ENCODE results near the gene MAPRE2. TPM values are rescaled to one million over a fixed set of nuclear protein-coding genes. Genes with fewer than 3 reads are reported as not detected.

MAPRE2 gene
- polyA plus RNA-seq, 1 donor from 2014 or later: 58.9 TPM

DNA sequence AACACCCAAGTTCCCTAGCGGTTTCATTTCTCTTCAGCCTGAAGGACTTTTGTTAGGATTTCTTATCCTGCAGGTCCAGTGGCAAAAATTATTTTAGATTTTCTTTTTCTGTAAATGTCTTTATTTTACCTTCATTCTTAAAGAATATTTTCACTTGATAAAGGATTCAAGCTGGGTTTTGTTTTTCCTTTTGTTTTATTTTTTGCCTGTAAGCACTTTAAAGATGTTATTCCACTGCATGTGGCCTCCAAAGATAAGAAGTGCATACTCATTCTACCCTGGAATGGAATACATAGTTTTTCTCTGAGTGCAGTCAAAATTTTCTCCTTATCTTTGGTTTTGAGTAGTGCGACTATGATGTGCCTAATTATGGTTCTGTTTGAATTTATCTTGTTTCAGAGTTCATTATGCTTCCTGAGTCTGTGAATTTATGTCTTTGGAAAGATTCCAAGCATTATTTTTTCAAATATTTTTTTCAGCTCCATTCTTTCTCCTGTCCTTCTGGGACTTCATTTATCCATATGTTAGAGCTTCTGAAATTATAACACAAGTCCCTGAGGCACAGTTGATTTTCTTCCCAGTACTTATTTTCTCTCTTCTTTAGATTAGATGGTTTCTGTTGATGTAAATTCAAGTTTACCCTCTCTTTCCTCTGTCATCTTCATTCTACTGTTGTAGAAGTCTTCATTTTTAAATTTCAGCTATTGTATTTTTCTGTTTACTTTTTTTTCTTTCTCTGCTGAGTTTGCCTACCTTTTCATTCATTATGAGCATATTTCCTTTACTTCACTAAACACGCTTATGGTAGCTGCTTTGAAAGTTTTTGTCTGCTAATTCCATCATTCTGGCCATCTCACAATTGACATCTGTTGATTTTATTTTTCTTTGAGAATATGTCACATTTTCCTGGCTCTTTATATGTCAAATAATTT, 69.6 kb downstream of the MAPRE2 start (continued):
- no peak for TF ChIP-seq SMC3 (conservative IDR thresholded peaks at IDR 0.05; ENCODE audit: poor library complexity)
- TF ChIP-seq EZH2 (IDR thresholded peaks at IDR 0.05; ENCODE audit: borderline replicate concordance, insufficient read depth, low read length, poor library complexity, severe bottlenecking): no peak

DNA sequence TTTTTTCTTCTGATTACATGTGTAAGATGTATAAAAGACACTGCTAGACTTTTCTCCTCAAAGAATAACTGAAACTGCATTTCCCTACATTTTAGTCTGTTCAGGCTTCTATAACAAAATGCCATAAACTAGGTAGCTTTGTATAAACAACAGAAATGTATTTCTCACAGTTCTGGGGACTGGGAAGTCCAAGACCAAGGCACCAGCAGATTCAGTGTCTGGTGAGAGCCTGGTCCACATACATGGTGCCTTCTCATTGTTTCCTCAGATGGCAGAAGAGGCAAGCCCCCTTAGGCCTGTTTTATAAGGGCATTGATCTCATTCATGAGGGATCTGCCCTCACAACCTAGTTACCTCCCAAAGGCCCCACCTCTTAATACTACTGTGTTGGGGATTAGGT, 71.5 kb downstream of the MAPRE2 start:
- TF ChIP-seq REST (IDR thresholded peaks at IDR 0.05; ENCODE audit: borderline replicate concordance) (no peak), POLR2AphosphoS5 (IDR thresholded peaks at IDR 0.05) (no peak), EP300 (conservative IDR thresholded peaks at IDR 0.05; ENCODE audit: poor library complexity, severe bottlenecking) (no peak), CTCF (IDR thresholded peaks at IDR 0.05; ENCODE audit: poor library complexity, severe bottlenecking) (no peak), TAF1 (IDR thresholded peaks at IDR 0.05; ENCODE audit: low read depth) (no peak), SMC3 (conservative IDR thresholded peaks at IDR 0.05; ENCODE audit: poor library complexity) (no peak), EZH2 (IDR thresholded peaks at IDR 0.05; ENCODE audit: borderline replicate concordance, insufficient read depth, low read length, poor library complexity, severe bottlenecking) (no peak), MXI1 (conservative IDR thresholded peaks at IDR 0.05; ENCODE audit: poor library complexity, severe bottlenecking) (no peak), RAD21 (conservative IDR thresholded peaks at IDR 0.05) (no peak)
- no peaks in the 10 kb centered on the region for H3K9me2 ChIP-seq (ENCODE audit: insufficient read depth, low read length)
- H3K9me3 ChIP-seq (ENCODE audit: low read length): no peaks in the 10 kb centered on the region
- no peak overlapping the region for H3K4me2 ChIP-seq (ENCODE audit: low read length)
- H3K79me2 ChIP-seq (replicated peaks; ENCODE audit: insufficient read depth, low read length): peaks cover 27% of the 10 kb centered on the region
- H3F3A ChIP-seq (ENCODE audit: insufficient read depth, low read length, poor library complexity, severe bottlenecking): no peaks in the 10 kb centered on the region
- no peak overlapping the region for H3K9ac ChIP-seq (ENCODE audit: low read length)
- H3K36me3 ChIP-seq (ENCODE audit: insufficient read depth, low read length): no peaks in the 10 kb centered on the region
- H4K20me1 ChIP-seq (ENCODE audit: insufficient read depth): no peaks in the 10 kb centered on the region
- no peak overlapping the region for H3K4me3 ChIP-seq (ENCODE audit: low read length)
- no peak overlapping the region for H2AFZ ChIP-seq (ENCODE audit: low read depth, low read length)
- no peak overlapping the region for H3K27ac ChIP-seq (ENCODE audit: low read length)
- H3K27me3 ChIP-seq (ENCODE audit: insufficient read depth, low read depth, low read length): no peaks in the 10 kb centered on the region

GRCh38 chr18:35114305-35114704, 73.1 kb downstream of the MAPRE2 start:
- Histone ChIP-seq H3K4me2 (ENCODE audit: low read length) (no peak overlapping the region), H4K20me1 (ENCODE audit: insufficient read depth) (no peaks in the 10 kb centered on the region), H3K27me3 (ENCODE audit: insufficient read depth, low read depth, low read length) (no peaks in the 10 kb centered on the region), H3K79me2 (replicated peaks; ENCODE audit: insufficient read depth, low read length) (peaks cover 28% of the 10 kb centered on the region), H3F3A (ENCODE audit: insufficient read depth, low read length, poor library complexity, severe bottlenecking) (no peaks in the 10 kb centered on the region), H3K27ac (ENCODE audit: low read length) (no peak overlapping the region), H3K9me3 (ENCODE audit: low read length) (no peaks in the 10 kb centered on the region), H2AFZ (ENCODE audit: low read depth, low read length) (no peak overlapping the region), H3K4me3 (ENCODE audit: low read length) (no peak overlapping the region), H3K36me3 (ENCODE audit: insufficient read depth, low read length) (no peaks in the 10 kb centered on the region), H3K9ac (ENCODE audit: low read length) (no peak overlapping the region), H3K9me2 (ENCODE audit: insufficient read depth, low read length) (no peaks in the 10 kb centered on the region)
- TF ChIP-seq EZH2 (IDR thresholded peaks at IDR 0.05; ENCODE audit: borderline replicate concordance, insufficient read depth, low read length, poor library complexity, severe bottlenecking) (no peak), TAF1 (IDR thresholded peaks at IDR 0.05; ENCODE audit: low read depth) (no peak), POLR2AphosphoS5 (IDR thresholded peaks at IDR 0.05) (no peak), EP300 (conservative IDR thresholded peaks at IDR 0.05; ENCODE audit: poor library complexity, severe bottlenecking) (no peak)
